ENCODE data around the gene HTT.

The HTT gene

DNA sequence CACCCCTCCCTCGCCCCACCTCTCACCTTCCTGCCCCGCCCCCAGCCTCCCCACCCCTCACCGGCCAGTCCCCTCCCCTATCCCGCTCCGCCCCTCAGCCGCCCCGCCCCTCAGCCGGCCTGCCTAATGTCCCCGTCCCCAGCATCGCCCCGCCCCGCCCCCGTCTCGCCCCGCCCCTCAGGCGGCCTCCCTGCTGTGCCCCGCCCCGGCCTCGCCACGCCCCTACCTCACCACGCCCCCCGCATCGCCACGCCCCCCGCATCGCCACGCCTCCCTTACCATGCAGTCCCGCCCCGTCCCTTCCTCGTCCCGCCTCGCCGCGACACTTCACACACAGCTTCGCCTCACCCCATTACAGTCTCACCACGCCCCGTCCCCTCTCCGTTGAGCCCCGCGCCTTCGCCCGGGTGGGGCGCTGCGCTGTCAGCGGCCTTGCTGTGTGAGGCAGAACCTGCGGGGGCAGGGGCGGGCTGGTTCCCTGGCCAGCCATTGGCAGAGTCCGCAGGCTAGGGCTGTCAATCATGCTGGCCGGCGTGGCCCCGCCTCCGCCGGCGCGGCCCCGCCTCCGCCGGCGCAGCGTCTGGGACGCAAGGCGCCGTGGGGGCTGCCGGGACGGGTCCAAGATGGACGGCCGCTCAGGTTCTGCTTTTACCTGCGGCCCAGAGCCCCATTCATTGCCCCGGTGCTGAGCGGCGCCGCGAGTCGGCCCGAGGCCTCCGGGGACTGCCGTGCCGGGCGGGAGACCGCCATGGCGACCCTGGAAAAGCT lies at the start of gene HTT, which contains the start of gene HTT-AS:
Gene HTT, plus strand, starts transcription at position 604 of the 768 bp plus-strand sequence. Its CDS starts 145 bp downstream, at position 749.
Gene HTT-AS, minus strand, starts transcription at position 461 of the 768 bp plus-strand sequence.
- peak; percentile 99 for DNase-seq

- DNase-seq, result no peak
Measured at GRCh38 chr4:3025881-3026280, 48.6 kb upstream of the HTT start.

GRCh38 chr4:3026540-3026939 lies 47.9 kb upstream of the HTT start:
- DNase-seq, result no peak

DNA sequence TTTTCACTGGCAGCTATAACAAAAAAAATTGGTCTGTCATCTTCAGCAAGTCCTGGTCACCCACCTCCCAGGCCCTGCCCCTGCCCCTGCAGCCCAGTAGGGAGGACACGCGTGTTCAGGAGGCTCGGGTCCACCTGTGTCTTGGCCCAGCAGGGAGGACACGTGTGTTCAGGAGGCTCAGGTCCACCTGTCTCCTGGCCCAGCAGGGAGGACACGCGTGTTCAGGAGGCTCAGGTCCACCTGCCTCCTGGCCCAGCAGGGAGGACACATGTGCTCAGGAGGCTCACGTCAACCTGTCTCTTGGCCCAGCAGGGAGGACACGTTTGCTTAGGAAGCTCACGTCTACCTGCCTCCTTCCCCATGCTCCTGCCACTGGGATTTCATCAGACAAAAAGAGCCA lies 45.0 kb upstream of the HTT start:
- DNase-seq, result no peak

GRCh38 chr4:3030566-3031356 lies 43.7 kb upstream of the HTT start:
- DNase-seq, result no peak

DNA sequence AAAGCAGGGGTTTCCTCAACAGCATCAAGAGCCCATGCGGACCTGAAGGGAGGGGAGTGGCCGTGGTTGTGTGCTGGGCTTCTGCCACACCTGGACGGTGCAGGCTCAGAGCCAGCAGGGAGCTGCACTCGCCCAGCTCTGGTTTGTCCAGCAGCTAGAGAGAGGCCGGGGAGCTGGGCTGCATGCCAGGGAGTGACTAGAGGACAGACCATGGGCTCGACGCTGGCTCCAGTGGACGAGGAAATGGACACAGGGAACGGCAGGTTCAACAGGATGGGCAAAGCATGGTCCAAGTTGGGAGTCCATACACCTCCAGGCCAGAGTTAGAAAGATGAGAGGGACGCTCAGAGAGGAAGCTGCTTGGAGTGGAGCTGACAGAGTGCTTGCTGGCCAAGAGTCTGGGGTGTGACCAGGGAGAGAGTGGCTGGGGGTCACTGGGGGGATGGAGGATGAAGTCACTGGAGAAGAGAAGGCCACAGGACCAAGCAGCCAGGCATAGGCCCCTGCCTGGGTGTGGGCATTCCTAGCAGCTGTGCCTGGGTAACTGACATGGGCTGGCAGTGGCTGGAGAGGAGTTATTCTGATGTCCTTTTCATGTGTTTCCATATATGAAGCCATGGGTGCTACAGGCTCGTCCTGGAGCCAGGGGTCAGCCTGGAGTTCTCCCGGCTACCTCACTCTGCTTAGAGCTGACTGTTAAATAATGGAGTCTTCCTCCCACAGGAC lies 43.0 kb upstream of the HTT start:
- DNase-seq, result no peak

- DNase-seq, result no peak
Measured at GRCh38 chr4:3034231-3034630, 40.2 kb upstream of the HTT start.

DNA sequence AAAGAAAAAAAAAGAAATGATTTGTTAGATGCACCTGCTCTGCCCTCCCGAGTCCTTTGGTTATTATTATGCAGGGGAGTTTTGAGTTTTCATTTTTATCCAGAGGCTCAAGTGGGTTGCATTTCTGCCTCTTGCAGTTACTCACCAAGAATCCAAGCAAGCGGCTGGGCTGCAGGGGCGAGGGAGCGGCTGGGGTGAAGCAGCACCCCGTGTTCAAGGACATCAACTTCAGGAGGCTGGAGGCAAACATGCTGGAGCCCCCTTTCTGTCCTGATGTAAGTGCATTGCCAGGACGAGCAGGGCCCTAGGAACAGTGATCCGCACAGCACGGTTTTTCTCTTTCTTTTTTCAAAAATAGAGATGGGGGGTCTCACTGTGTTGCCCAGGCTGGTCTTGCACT lies 39.2 kb upstream of the HTT start:
- DNase-seq, result no peak

DNA sequence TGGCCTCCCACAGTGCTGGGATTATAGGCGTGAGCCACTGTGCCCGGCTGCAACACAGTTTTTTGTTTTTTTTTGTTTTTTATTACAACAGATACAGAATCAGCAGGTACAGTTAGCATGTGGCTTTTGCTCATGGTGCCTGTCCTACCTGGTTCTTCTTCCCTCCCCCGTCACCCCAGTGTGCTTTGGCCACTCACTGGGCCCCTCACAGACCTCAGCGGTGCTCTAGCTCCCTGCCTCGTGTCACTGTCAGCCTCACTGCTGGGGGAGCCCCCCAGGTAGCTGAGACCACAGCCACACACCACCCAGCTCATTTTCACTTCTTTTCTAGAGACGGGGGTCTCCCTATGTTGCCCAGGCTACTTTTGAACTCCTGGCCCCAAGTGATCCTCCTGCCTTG lies 38.8 kb upstream of the HTT start:
- no peak for DNase-seq

GRCh38 chr4:3036131-3036952 lies 38.1 kb upstream of the HTT start:
- DNase-seq, result no peak

DNA sequence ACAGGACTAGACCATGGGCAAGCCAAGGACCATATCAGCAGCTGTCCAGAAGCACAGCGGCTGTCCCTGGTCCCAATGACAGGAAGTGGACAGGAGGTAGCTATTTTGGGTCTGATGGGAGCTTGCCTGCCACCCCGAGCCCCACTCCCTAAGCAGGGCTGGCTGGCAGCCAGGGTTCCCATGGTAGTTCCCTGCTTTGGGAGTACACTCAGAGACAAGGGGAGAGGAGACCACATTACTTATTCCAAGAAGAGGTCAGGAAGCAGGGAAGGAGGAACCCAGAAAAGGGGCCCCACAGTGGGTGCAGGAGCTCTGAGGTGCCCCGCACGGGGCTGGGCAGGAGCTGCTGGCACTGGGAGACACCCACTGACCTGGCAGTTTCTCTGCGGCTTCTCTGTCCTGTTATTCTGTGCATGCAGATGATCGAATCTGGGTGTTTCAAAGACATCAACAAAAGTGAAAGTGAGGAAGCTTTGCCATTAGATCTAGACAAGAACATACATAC lies 36.5 kb upstream of the HTT start:
- DNase-seq, result no peak

- DNase-seq, result no peak
Measured at GRCh38 chr4:3039706-3040366, 34.6 kb upstream of the HTT start.

- no peak for DNase-seq
Measured at GRCh38 chr4:3040452-3041191, 33.9 kb upstream of the HTT start.

DNA sequence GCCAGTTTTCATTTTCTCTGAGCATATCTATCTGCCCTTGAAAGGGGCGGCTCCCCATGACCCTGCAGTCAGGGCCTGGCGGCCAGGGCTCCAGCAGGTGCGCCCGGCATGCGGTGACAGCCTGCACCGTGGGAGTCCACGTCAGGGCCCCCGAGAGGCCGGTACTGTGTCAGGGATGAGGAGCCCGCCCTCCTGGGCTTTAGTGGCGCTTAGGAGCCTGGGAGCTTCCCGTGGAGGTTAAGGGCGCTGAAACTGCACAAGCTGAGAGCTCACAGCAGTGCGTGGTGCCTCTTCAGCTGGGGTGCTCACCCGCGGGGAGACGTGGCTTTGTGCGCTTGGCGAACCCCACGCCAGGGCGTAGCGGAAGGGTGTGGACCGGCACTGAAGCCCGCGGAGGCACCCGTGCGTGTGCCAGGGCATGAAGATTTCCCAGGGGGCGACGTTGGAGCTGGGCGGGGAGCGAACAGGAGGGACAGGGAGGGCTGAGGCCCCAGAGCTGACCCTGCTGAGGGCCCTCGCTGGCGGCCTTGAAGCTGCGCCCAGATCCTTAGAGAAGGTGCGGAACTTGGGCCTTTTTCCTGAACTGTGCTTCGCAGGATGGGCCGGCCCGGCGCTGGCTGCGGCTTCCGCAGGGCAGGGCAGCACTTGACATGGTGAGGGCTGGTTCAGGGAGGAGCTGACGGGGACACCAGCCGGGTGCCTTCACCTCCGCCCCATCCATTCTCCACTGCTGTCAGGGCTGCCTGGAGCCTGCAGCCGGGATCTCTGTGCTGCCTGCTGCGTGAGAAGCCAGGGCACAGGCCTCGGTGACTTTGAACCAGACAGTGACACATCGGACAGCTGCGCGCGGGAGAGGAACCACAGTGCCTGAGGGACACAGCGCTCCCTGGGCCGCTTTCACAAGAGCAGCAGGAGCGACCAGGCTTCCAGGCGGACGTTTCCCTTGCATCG lies 33.0 kb upstream of the HTT start:
- peak; percentile 34 for DNase-seq

GRCh38 chr4:3042226-3042625 lies 32.3 kb upstream of the HTT start:
- DNase-seq, result no peak

GRCh38 chr4:3043282-3044020 lies 31.0 kb upstream of the HTT start:
- DNase-seq, result no peak

DNA sequence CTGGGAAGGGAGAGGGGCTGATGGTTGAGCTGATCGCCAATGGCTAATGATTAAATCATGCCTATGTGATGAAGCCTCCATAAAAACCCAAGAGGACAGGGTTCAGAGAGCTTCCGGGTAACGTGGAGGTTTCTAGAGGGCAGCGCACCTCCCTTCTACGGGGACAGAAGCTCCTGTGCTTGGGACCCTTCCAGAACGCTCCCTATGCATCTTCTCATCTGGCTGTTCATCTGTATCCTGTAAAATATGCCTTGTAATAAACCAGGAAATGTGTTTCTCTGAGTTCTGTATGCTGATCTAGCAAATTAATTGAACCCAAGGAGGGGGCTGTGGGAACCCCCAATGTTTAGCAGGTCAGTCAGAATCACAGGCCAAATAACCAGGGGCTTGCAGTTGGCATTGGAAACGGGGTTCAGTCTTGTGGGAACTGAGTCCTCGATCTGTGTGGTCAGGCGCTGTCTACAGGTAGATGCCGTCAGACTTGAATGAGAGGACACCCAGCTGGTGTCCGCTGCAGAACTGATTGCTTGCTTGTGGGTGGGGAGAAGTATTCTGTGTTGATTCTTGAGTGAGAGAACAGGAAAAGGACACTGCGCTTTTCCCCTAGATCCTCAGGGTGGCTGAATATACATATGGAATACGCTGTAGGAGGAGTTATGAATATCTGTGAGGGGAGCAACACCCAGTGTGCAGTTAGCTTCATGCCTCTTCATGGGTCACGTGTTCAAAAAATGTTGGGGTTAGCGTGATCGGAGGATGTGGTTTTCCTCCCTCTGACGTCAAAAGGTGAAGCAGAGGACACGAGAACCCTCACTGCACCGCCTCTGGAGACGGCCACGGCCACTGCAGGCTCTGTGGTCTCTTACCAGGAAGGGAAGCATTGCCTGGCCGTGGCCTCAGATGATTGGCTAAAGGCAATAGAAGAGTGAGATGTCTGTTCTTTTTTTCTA lies 29.3 kb upstream of the HTT start:
- no peak for DNase-seq

GRCh38 chr4:3046162-3046561 lies 28.3 kb upstream of the HTT start:
- no peak for DNase-seq
